DMS 273 treated with DMSO at 0.1 percent for 48 hours (cell line): ENCODE results near the gene TTC3.
"Not testable (repeated sequence)": the region's sequence is repeated elsewhere in the genome, so short reads cannot be mapped to it uniquely, and the experiment has no call there.

Experiments used
- DNase-seq: peaks from one replicate; lab custom pipeline; 2025; lab: John Stamatoyannopoulos, UW

TTC3 gene

DNA sequence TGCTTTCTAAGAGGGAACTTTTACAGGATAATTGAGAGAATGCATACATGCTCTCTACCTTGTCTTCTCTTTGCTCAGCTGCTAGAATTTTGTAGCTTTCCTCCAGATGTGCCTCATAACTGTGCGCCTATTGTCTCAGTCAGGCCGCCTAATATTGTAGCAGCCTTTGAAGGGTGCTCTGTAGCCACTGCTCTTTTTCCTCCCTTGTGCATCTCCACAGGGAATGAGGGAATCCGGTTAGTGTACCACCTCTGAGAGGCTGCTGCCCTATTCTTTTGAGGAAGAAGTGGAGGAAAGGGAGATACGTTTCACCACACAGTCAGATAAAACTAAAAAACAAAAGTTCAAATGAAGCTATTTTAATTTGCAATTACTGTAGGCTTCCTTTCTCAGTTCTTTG is 22.8 kb downstream of the TTC3 start:
- no peak for DNase-seq

DNA sequence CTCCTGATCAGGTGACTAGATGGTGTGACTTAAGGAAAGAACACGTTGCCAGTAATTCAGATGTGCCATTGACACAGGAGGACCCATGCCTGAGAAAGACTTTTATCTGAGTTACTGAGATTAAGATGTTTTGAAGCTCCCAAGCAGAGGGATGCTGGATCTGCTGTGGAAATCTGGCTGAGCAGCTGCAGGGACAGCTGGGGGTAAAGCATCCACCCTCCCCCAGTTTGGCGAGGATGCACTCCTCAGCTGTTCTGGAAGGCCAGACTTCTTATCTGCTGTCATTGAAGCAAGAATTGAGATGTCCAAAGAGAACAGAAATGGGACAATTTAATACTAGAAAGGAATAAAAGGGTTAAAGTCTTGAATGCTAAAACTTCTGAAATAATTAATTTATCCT is 25.7 kb downstream of the TTC3 start:
- no peak for DNase-seq

GRCh38 chr21:37100316-37100715 is 27.3 kb downstream of the TTC3 start:
- DNase-seq, result no peak

DNA sequence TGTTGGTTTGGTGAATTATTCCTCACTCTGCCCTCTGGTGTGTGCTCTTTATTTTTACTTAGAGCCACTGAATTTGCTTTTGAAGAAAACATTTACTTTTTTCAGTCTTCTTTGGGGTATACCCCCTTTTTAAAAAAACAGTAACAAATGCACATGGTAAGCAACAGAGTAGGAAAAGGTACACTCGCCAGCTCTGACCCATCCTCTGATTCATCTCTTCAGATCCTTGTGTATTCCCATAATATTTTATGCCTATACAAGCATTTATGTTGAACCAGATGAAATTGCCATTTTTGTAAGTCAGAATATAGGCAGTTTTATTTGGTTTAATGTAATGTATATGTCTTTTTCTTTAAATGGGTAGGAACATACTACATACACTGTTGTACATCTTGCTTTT is 28.3 kb downstream of the TTC3 start:
- DNase-seq, result no peak

DNA sequence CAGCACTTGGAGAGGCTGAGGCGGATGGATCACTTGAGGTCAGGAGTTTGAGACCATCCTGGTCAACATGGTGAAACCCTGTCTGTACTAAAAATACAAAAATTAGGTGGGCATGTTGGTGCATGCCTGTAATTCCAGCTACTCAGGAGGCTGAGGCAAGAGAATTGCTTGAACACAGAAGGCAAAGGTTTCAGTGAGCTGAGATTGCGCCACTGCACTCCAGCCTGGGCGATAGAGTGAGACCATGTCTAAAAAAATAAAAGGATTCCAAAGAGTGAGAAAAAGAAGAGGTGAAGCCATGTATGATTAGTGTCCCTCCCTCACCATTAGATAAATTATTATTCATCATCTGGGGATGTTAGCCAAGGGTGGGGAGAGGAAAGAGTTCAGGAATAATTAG is 29.7 kb downstream of the TTC3 start:
- DNase-seq, result not testable (repeated sequence)

DNA sequence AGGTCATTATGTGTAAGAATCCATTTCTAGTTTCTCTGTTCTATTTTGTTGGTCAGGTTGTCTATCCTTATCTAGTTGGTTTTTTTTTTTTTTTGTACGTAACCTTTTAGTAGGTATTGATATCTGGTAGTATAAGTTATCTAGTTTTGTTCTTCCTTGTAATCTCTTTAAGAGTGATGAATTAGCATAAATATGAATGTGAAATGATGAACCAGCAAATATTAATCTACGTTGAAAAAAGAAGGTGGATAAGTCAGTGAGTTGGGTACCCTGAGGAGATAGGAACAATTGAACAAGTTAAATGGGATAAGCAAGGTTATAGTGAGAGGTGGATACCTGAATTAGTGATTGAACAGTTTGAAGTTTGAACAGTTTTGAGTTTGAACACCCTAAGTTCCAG is 33.9 kb downstream of the TTC3 start:
- DNase-seq, result no peak

- DNase-seq, result not testable (repeated sequence)
Measured at GRCh38 chr21:37111029-37111428, 38.0 kb downstream of the TTC3 start.

GRCh38 chr21:37114301-37114700 is 41.2 kb downstream of the TTC3 start:
- DNase-seq, result not testable (repeated sequence)

DNA sequence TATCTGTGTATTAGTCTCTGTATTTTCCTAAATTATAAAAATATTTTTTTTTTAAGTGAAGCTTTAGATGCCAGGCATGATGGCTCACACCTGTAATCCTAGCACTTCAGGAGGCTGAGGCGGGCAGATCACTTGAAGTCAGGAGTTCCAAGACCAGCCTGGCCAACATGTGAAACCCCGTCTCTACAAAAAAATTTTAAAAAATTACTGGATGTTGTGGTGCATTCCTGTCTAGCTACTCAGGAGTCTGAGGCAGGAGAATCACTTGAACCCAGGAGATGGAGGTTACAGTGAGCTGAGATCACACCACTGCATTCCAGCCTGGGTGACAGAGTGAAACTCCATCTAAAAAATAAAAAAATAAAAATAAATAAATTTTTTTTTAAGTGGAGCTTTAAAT is 43.4 kb downstream of the TTC3 start:
- DNase-seq, result not testable (repeated sequence)

DNA sequence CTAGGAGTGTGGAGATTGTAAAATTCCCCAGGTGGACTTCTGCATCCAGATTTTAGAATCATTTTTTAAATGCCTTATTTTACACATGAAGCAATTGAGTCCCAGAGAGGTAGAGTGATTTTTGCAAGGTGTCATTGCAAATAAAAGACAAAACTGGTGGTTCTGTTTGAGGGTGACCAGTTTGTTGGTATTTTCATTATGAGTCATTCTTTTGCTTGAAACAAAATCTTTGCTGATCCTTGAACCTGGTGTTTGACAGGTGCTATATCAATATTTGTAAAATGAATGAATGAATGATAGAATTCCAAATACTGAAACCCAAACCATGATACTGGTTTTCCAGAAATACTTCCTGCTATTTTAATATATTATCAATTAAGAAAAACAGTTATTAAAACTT is 44.1 kb downstream of the TTC3 start:
- no peak for DNase-seq

GRCh38 chr21:37118187-37118826 is 45.3 kb downstream of the TTC3 start:
- DNase-seq, result no peak

GRCh38 chr21:37119421-37120218 is 46.6 kb downstream of the TTC3 start:
- no peak for DNase-seq

- no peak for DNase-seq
Measured at GRCh38 chr21:37128076-37128475, 55.0 kb downstream of the TTC3 start.

GRCh38 chr21:37130971-37131370 is 57.9 kb downstream of the TTC3 start:
- no peak for DNase-seq

- DNase-seq, result no peak
Measured at GRCh38 chr21:37136261-37136660, 63.2 kb downstream of the TTC3 start.

- DNase-seq, result no peak
Measured at GRCh38 chr21:37136744-37137143, 63.7 kb downstream of the TTC3 start.

DNA sequence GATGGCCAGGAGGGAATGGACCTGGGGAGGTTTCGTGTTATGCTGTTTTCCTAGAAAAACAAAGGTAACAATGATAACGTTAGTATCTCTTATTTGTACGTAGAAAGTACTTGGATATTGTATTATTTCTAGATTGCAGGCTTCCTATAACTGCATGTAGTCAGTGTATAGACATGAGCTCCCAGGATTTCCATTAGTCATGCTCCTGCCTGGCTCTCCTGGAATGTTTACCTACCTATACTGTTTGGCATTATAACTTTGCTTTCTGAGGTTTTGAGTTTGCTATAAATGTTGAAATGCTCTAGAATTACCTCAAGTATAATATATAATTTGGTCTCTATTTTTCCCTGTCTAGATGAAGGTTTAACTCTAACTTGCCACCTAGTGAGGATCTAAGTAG is 66.1 kb downstream of the TTC3 start:
- no peak for DNase-seq

- no peak for DNase-seq
Measured at GRCh38 chr21:37139902-37140301, 66.8 kb downstream of the TTC3 start.

DNA sequence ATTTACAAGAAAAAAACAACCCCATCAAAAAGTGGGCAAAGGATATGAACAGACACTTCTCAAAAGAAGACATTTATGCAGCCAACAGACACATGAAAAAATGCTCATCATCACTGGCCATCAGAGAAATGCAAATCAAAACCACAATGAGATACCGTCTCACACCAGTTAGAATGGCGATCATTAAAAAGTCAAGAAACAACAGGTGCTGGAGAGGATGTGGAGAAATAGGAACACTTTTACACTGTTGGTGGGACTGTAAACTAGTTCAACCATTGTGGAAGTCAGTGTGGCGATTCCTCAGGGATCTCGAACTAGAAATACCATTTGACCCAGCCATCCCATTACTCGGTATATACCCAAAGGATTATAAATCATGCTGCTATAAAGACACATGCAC is 70.3 kb downstream of the TTC3 start:
- not testable (repeated sequence) for DNase-seq

- DNase-seq, result no peak
Measured at GRCh38 chr21:37145635-37146111, 72.6 kb downstream of the TTC3 start.

GRCh38 chr21:37146320-37147235 is 73.5 kb downstream of the TTC3 start:
- no peak for DNase-seq

DNA sequence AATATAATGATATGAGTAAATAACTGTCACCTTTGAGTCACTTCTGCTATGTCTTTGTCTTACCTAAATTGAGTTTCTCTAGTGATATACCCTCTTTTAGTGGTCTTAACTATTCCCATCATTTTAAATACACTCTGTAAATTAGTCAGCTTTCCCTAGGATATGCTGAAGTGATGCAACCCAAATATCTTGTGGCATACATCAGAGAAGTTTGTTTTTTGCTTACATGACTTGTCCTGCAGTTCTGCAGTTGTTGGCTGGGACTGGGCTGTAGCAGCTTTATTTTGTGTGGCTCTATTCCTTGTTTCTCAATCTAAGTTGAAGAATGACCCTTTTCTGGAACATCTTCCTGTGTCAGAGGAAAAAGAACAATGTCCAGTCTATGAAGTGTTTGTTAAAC is 76.4 kb downstream of the TTC3 start:
- no peak for DNase-seq
